Gastrocnemius medialis (tissue), 4 donors: Measurements from ENCODE around the gene SUV39H1.

Experiments
- POLR2A ChIP-seq, 2 donors: fragments of 450-650 bp; IDR thresholded peaks; one replicate each; pipeline ENCODE4 v1.6.1; 2017; ENCODE audit warnings: antibody characterized with exemption in 2 of 2, mild to moderate bottlenecking in 2 of 2, moderate library complexity in 2 of 2
- TF ChIP-seq, protein P1 (sequence below), 5 experiments: fragments of 450-650 bp in 3 of 5; fragments of 200-600 bp in 2 of 5; sonication (generic) in 2 of 5; IDR thresholded peaks in 4 of 5; conservative IDR thresholded peaks in 1 of 5; 1 replicate in 4 of 5; 2 replicates in 1 of 5; pipeline ENCODE4 v1.5.1; 2016 to 2019; ENCODE audit warnings: antibody characterized with exemption in 5 of 5, mild to moderate bottlenecking in 3 of 5, moderate library complexity in 3 of 5

DNA sequence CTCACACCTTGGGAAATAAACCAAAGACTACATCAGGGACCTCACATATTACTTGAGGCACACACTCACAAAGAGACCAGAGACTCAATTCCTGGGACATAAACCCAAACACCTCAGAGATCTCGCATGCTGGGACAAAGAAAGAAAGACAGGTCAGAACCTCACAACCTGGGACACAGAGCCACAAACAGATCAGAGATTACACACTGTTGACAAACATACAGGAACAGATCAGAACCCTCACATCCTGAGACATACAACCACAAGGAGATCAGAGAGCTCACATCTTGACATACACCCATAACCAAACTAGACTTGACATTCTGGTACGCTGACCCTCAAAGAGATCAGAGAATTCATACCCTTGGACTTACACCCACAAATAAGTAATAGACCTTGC, 17.3 kb downstream of the SUV39H1 start:
- TF ChIP-seq, protein P1, sequence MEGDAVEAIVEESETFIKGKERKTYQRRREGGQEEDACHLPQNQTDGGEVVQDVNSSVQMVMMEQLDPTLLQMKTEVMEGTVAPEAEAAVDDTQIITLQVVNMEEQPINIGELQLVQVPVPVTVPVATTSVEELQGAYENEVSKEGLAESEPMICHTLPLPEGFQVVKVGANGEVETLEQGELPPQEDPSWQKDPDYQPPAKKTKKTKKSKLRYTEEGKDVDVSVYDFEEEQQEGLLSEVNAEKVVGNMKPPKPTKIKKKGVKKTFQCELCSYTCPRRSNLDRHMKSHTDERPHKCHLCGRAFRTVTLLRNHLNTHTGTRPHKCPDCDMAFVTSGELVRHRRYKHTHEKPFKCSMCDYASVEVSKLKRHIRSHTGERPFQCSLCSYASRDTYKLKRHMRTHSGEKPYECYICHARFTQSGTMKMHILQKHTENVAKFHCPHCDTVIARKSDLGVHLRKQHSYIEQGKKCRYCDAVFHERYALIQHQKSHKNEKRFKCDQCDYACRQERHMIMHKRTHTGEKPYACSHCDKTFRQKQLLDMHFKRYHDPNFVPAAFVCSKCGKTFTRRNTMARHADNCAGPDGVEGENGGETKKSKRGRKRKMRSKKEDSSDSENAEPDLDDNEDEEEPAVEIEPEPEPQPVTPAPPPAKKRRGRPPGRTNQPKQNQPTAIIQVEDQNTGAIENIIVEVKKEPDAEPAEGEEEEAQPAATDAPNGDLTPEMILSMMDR (IDR thresholded peaks at IDR 0.05 in 4 of 5, conservative IDR thresholded peaks at IDR 0.05 in 1 of 5): no peak
- TF ChIP-seq POLR2A (IDR thresholded peaks at IDR 0.05): no peak
